ENCODE results near the gene APEH.

DNA sequence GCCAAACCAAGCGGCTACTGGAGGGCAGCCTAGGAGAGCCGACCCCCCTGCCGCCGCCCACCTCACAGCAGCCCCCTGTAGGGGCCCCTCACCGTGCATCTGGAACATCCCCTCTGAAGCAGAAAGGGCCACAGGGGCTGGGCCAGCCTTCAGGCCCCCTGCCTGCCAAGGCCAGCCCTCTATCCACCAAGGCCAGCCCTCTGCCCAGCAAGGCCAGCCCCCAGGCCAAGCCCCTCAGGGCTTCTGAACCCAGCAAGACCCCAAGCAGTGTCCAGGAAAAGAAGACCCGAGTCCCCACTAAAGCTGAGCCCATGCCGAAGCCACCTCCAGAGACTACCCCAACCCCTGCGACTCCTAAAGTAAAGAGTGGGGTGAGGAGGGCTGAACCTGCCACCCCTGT lies 23.5 kb upstream of the APEH start:
- TF ChIP-seq ZNF274 (IDR thresholded peaks at IDR 0.05; ENCODE audit: low read depth, low read length) (no peak), YY1 (IDR thresholded peaks at IDR 0.05; ENCODE audit: insufficient read depth, insufficient read length) (no peak), SUZ12 (IDR thresholded peaks at IDR 0.05; ENCODE audit: extremely low read depth, insufficient read depth, insufficient read length) (no peak)

Data from NT2/D1 (cell line).